Urinary bladder (tissue), 4 donors: ENCODE measurements around the gene GSE1. TPM values are rescaled to one million over a fixed set of nuclear protein-coding genes. Genes with fewer than 3 reads are reported as not detected.
"Not testable (repeated sequence)": the region's sequence is repeated elsewhere in the genome, so short reads cannot be mapped to it uniquely, and the experiment has no call there.

Experiments used
- DNase-seq: peaks from one replicate; pipeline ENCODE4 v3.0.0-alpha.2; 2015; ENCODE audit errors: extremely low spot score
- H3K27ac ChIP-seq: one replicate; pipeline ENCODE4 v1.5.1; 2013; ENCODE audit warnings: low read depth, mild to moderate bottlenecking, moderate library complexity
- H3K36me3 ChIP-seq: one replicate; pipeline ENCODE4 v1.6.1; 2013; ENCODE audit warnings: mild to moderate bottlenecking, moderate library complexity; ENCODE audit not compliant: insufficient read depth
- H3K4me1 ChIP-seq: one replicate; pipeline ENCODE4 v1.6.1; 2013; ENCODE audit warnings: mild to moderate bottlenecking, moderate library complexity; ENCODE audit not compliant: insufficient read depth
- H3K4me3 ChIP-seq: one replicate; pipeline ENCODE4 v1.5.1; 2013; ENCODE audit warnings: low read depth, low read length
- WGBS: extraction: QIAGEN DNeasy Blood & Tissue Kit; methylation state at CpG from one replicate; pipeline ENCODE4 v1.1.7; 2013; 5-methylcytosine and 5-hydroxymethylcytosine counted together
- polyA plus RNA-seq: library from polyadenylated mRNA; stranded (reverse); fragments of 200-250 nt; gene quantifications from one replicate; pipeline ENCODE4 v1.2.3, GENCODE V29; 2013
- total RNA-seq: library from RNA; depleted of rRNA; stranded (reverse); fragments of >200 nt; gene quantifications from one replicate; pipeline ENCODE4 v1.2.3, GENCODE V29; 2014
- donor health status: healthy with polysubstance abuse.
- donor health status: healthy.

GSE1 gene
- total and polyA plus RNA-seq, 2 donors: 29.7 to 33.4 TPM

GRCh38 chr16:85590506-85590832 lies 22.7 kb upstream of the GSE1 start:
- no peak overlapping the region for H3K4me3 ChIP-seq
- no peak for DNase-seq
- no peaks in the 10 kb centered on the region for H3K4me1 ChIP-seq
- H3K36me3 ChIP-seq: no peaks in the 10 kb centered on the region
- no peak overlapping the region for H3K27ac ChIP-seq
- WGBS: 97% methylated on average over 12 of the region's 12 CpGs

GRCh38 chr16:85591381-85591780 lies 21.7 kb upstream of the GSE1 start:
- no peak for DNase-seq
- Histone ChIP-seq H3K4me3 (no peak overlapping the region), H3K27ac (no peak overlapping the region), H3K4me1 (no peaks in the 10 kb centered on the region), H3K36me3 (no peaks in the 10 kb centered on the region)
- WGBS: 91% methylated on average over 11 of the region's 11 CpGs

- 58% methylated on average over 8 of the region's 8 CpGs for WGBS
- not testable (repeated sequence) for DNase-seq, H3K27ac ChIP-seq, H3K4me1 ChIP-seq, H3K36me3 ChIP-seq, H3K4me3 ChIP-seq
These were observed 20.8 kb upstream of the GSE1 start for GRCh38 chr16:85592277-85592676.

- no peak overlapping the region for H3K4me3 ChIP-seq
- no peaks in the 10 kb centered on the region for H3K36me3 ChIP-seq
- H3K4me1 ChIP-seq: no peaks in the 10 kb centered on the region
- no peak for DNase-seq
- no peak overlapping the region for H3K27ac ChIP-seq
- WGBS: 72% methylated on average over 12 of the region's 12 CpGs
These were observed 20.2 kb upstream of the GSE1 start for GRCh38 chr16:85592700-85593493.

- WGBS: 74% methylated on average over 21 of the region's 21 CpGs
- no peak for DNase-seq
- no peak overlapping the region for H3K27ac ChIP-seq
These were observed 19.5 kb upstream of the GSE1 start for GRCh38 chr16:85593494-85594221.

GRCh38 chr16:85594273-85594977 lies 18.7 kb upstream of the GSE1 start:
- no peak overlapping the region for H3K27ac ChIP-seq
- DNase-seq: no peak
- H3K36me3 ChIP-seq: no peaks in the 10 kb centered on the region
- no peaks in the 10 kb centered on the region for H3K4me1 ChIP-seq
- WGBS: 86% methylated on average over 24 of the region's 24 CpGs
- no peak overlapping the region for H3K4me3 ChIP-seq

More at GRCh38 chr16:85593494-85594221, 19.5 kb upstream of the GSE1 start:
- no peaks in the 10 kb centered on the region for H3K4me1 ChIP-seq
- H3K4me3 ChIP-seq: no peak overlapping the region
- H3K36me3 ChIP-seq: no peaks in the 10 kb centered on the region

- 86% methylated on average over 11 of the region's 11 CpGs for WGBS
These were observed 18.0 kb upstream of the GSE1 start for GRCh38 chr16:85594978-85595661.

GRCh38 chr16:85595812-85596502 lies 17.2 kb upstream of the GSE1 start:
- H3K27ac ChIP-seq: no peak overlapping the region
- no peaks in the 10 kb centered on the region for H3K36me3 ChIP-seq
- H3K4me1 ChIP-seq: no peaks in the 10 kb centered on the region
- 94% methylated on average over 18 of the region's 18 CpGs for WGBS
- no peak overlapping the region for H3K4me3 ChIP-seq
- no peak for DNase-seq

More at GRCh38 chr16:85594978-85595661, 18.0 kb upstream of the GSE1 start:
- no peak for DNase-seq
- H3K27ac ChIP-seq: no peak overlapping the region
- no peaks in the 10 kb centered on the region for H3K36me3 ChIP-seq
- no peaks in the 10 kb centered on the region for H3K4me1 ChIP-seq
- H3K4me3 ChIP-seq: no peak overlapping the region

- Histone ChIP-seq H3K36me3 (no peaks in the 10 kb centered on the region), H3K4me1 (no peaks in the 10 kb centered on the region), H3K27ac (no peak overlapping the region), H3K4me3 (no peak overlapping the region)
- DNase-seq: no peak
- WGBS: 90% methylated on average over 8 of the region's 8 CpGs
These were observed 15.0 kb upstream of the GSE1 start for GRCh38 chr16:85598141-85598540.

- no peak for DNase-seq
- 70% methylated on average over 10 of the region's 10 CpGs for WGBS
- Histone ChIP-seq H3K4me1 (no peaks in the 10 kb centered on the region), H3K36me3 (no peaks in the 10 kb centered on the region), H3K27ac (no peak overlapping the region), H3K4me3 (no peak overlapping the region)
These were observed 13.0 kb upstream of the GSE1 start for GRCh38 chr16:85600078-85600477.

GRCh38 chr16:85600530-85601271 lies 12.4 kb upstream of the GSE1 start:
- H3K27ac ChIP-seq: no peak overlapping the region
- no peaks in the 10 kb centered on the region for H3K4me1 ChIP-seq
- no peak overlapping the region for H3K4me3 ChIP-seq
- DNase-seq: no peak
- 70% methylated on average over 15 of the region's 15 CpGs for WGBS
- H3K36me3 ChIP-seq: no peaks in the 10 kb centered on the region

- no peak overlapping the region for H3K4me3 ChIP-seq
- DNase-seq: no peak
- no peaks in the 10 kb centered on the region for H3K4me1 ChIP-seq
- H3K27ac ChIP-seq: peak overlapping the region; percentile 30
- 78% methylated on average over 10 of the region's 10 CpGs for WGBS
- H3K36me3 ChIP-seq: no peaks in the 10 kb centered on the region
These were observed 11.9 kb upstream of the GSE1 start for GRCh38 chr16:85601272-85601639.
